ENCODE data around the gene SLIT1. TPM values are rescaled to one million over a fixed set of nuclear protein-coding genes. Genes with fewer than 3 reads are reported as not detected.

The SLIT1 gene
- total RNA-seq, 1 donor from 2014 or later, result 0.23 TPM

GRCh38 chr10:97056003-97056630 lies 129.6 kb downstream of the SLIT1 start:
- H3K79me2 ChIP-seq (ENCODE audit: insufficient read depth, low read length), result no peaks in the 10 kb centered on the region
- no peak for DNase-seq (ENCODE audit: low read depth)
- Mint-ChIP-seq H3K27ac (ENCODE audit: unreplicated experiment) (no peak overlapping the region), H3K4me3 (ENCODE audit: unreplicated experiment) (no peak overlapping the region), H3K4me1 (ENCODE audit: low read depth, unreplicated experiment) (no peaks in the 10 kb centered on the region), H3K27me3 (ENCODE audit: low read depth, unreplicated experiment) (peaks cover 41% of the 10 kb centered on the region), H3K36me3 (ENCODE audit: low read depth, unreplicated experiment) (no peaks in the 10 kb centered on the region), H3K9me3 (ENCODE audit: unreplicated experiment) (peaks cover 6% of the 10 kb centered on the region)
- FAIRE-seq, result no peak
- H4K20me1 ChIP-seq (ENCODE audit: insufficient read depth, low read length), result no peaks in the 10 kb centered on the region
- H3K27ac ChIP-seq (ENCODE audit: low read depth, low read length), result no peak overlapping the region
- H3K4me3 ChIP-seq (ENCODE audit: insufficient read depth, low read depth, low read length), result no peak overlapping the region
- TF ChIP-seq CTCF (IDR thresholded peaks at IDR 0.05; ENCODE audit: insufficient read depth, low read depth, low read length) (no peak), EZH2 (IDR thresholded peaks at IDR 0.05; ENCODE audit: insufficient read depth, low read length) (no peak)
- no peak overlapping the region for H3K9ac ChIP-seq (ENCODE audit: low read length)
- H3K36me3 ChIP-seq (ENCODE audit: insufficient read depth, low read length), result no peaks in the 10 kb centered on the region
- no peaks in the 10 kb centered on the region for H3K9me3 ChIP-seq (ENCODE audit: insufficient read depth, low read depth, low read length)
- H3K4me2 ChIP-seq (ENCODE audit: low read length), result no peak overlapping the region
- H3K4me1 ChIP-seq (ENCODE audit: insufficient read depth, low read length), result no peaks in the 10 kb centered on the region
- H3K27me3 ChIP-seq (ENCODE audit: insufficient read depth, low read length), result peaks cover 7% of the 10 kb centered on the region
- H2AFZ ChIP-seq (ENCODE audit: low read depth, low read length), result no peak overlapping the region

GRCh38 chr10:97053276-97053675 lies 132.5 kb downstream of the SLIT1 start:
- FAIRE-seq (no peak), DNase-seq (ENCODE audit: low read depth) (no peak)
- H3K4me1 Mint-ChIP-seq (ENCODE audit: low read depth, unreplicated experiment), result peaks cover 2% of the 10 kb centered on the region
- H3K36me3 ChIP-seq (ENCODE audit: insufficient read depth, low read length), result no peaks in the 10 kb centered on the region
- no peaks in the 10 kb centered on the region for H3K9me3 ChIP-seq (ENCODE audit: insufficient read depth, low read depth, low read length)
- no peak overlapping the region for H3K27ac Mint-ChIP-seq (ENCODE audit: unreplicated experiment)
- H4K20me1 ChIP-seq (ENCODE audit: insufficient read depth, low read length), result no peaks in the 10 kb centered on the region
- no peak overlapping the region for H3K4me3 Mint-ChIP-seq (ENCODE audit: unreplicated experiment)
- no peak for TF ChIP-seq CTCF (IDR thresholded peaks at IDR 0.05; ENCODE audit: insufficient read depth, low read depth, low read length)
- no peak for TF ChIP-seq EZH2 (IDR thresholded peaks at IDR 0.05; ENCODE audit: insufficient read depth, low read length)
- H3K27me3 Mint-ChIP-seq (ENCODE audit: low read depth, unreplicated experiment), result peaks cover 39% of the 10 kb centered on the region
- H3K36me3 Mint-ChIP-seq (ENCODE audit: low read depth, unreplicated experiment), result no peaks in the 10 kb centered on the region
- H3K4me3 ChIP-seq (ENCODE audit: insufficient read depth, low read depth, low read length), result no peak overlapping the region
- H3K9me3 Mint-ChIP-seq (ENCODE audit: unreplicated experiment), result peaks cover 9% of the 10 kb centered on the region
- no peak overlapping the region for H3K27ac ChIP-seq (ENCODE audit: low read depth, low read length)
- H3K4me2 ChIP-seq (ENCODE audit: low read length), result no peak overlapping the region
- no peaks in the 10 kb centered on the region for H3K79me2 ChIP-seq (ENCODE audit: insufficient read depth, low read length)
- H3K4me1 ChIP-seq (ENCODE audit: insufficient read depth, low read length), result no peaks in the 10 kb centered on the region
- peaks cover 11% of the 10 kb centered on the region for H3K27me3 ChIP-seq (ENCODE audit: insufficient read depth, low read length)
- no peak overlapping the region for H2AFZ ChIP-seq (ENCODE audit: low read depth, low read length)
- H3K9ac ChIP-seq (ENCODE audit: low read length), result no peak overlapping the region

- Histone ChIP-seq H3K27me3 (ENCODE audit: insufficient read depth, low read length) (peaks cover 11% of the 10 kb centered on the region), H3K27ac (ENCODE audit: low read depth, low read length) (no peak overlapping the region), H2AFZ (ENCODE audit: low read depth, low read length) (no peak overlapping the region), H3K36me3 (ENCODE audit: insufficient read depth, low read length) (no peaks in the 10 kb centered on the region), H3K79me2 (ENCODE audit: insufficient read depth, low read length) (no peaks in the 10 kb centered on the region), H3K4me2 (ENCODE audit: low read length) (no peak overlapping the region), H3K4me3 (ENCODE audit: insufficient read depth, low read depth, low read length) (no peak overlapping the region), H4K20me1 (ENCODE audit: insufficient read depth, low read length) (no peaks in the 10 kb centered on the region), H3K4me1 (ENCODE audit: insufficient read depth, low read length) (no peaks in the 10 kb centered on the region), H3K9ac (ENCODE audit: low read length) (no peak overlapping the region), H3K9me3 (ENCODE audit: insufficient read depth, low read depth, low read length) (no peaks in the 10 kb centered on the region)
- no peak overlapping the region for H3K4me3 Mint-ChIP-seq (ENCODE audit: unreplicated experiment)
- peaks cover 4% of the 10 kb centered on the region for H3K4me1 Mint-ChIP-seq (ENCODE audit: low read depth, unreplicated experiment)
- H3K27me3 Mint-ChIP-seq (ENCODE audit: low read depth, unreplicated experiment), result peaks cover 32% of the 10 kb centered on the region
- H3K9me3 Mint-ChIP-seq (ENCODE audit: unreplicated experiment), result peaks cover 9% of the 10 kb centered on the region
- H3K27ac Mint-ChIP-seq (ENCODE audit: unreplicated experiment), result no peak overlapping the region
- DNase-seq (ENCODE audit: low read depth) (no peak), FAIRE-seq (no peak)
- H3K36me3 Mint-ChIP-seq (ENCODE audit: low read depth, unreplicated experiment), result no peaks in the 10 kb centered on the region
- no peak for TF ChIP-seq EZH2 (IDR thresholded peaks at IDR 0.05; ENCODE audit: insufficient read depth, low read length)
- no peak for TF ChIP-seq CTCF (IDR thresholded peaks at IDR 0.05; ENCODE audit: insufficient read depth, low read depth, low read length)
Measured at GRCh38 chr10:97050956-97051496, 134.7 kb downstream of the SLIT1 start.
